GM21390 (cell line): ENCODE data around the gene STK16.

Source experiments
- ATAC-seq: cut with Tn5 transposase; IDR thresholded peaks from one replicate; pipeline ENCODE4 v1.9.1; 2021; ENCODE audit not compliant: unreplicated experiment

Gene STK16

GRCh38 chr2:219268294-219268693 lies 23.0 kb downstream of the STK16 start:
- no peak for ATAC-seq

GRCh38 chr2:219269362-219270054 lies 24.2 kb downstream of the STK16 start:
- no peak for ATAC-seq

GRCh38 chr2:219270055-219270372 lies 24.7 kb downstream of the STK16 start:
- ATAC-seq: no peak

GRCh38 chr2:219271021-219271420 lies 25.7 kb downstream of the STK16 start:
- ATAC-seq: no peak

GRCh38 chr2:219272356-219272755 lies 27.1 kb downstream of the STK16 start:
- ATAC-seq: no peak

- ATAC-seq: no peak
These were observed 27.7 kb downstream of the STK16 start for GRCh38 chr2:219272995-219273394.

- no peak for ATAC-seq
These were observed 28.7 kb downstream of the STK16 start for GRCh38 chr2:219273937-219274336.

- ATAC-seq: no peak
These were observed 29.2 kb downstream of the STK16 start for GRCh38 chr2:219274361-219274921.

- ATAC-seq: no peak
These were observed 32.7 kb downstream of the STK16 start for GRCh38 chr2:219277703-219278654.

- ATAC-seq: no peak
These were observed 33.4 kb downstream of the STK16 start for GRCh38 chr2:219278655-219279150.

- peak; percentile 86 for ATAC-seq
These were observed 34.1 kb downstream of the STK16 start, which contains the start of gene DNAJB2 for GRCh38 chr2:219279151-219279915. DNAJB2 (plus strand) TSS chr2:219279366; CDS start chr2:219279834, 468 bp downstream.

GRCh38 chr2:219279916-219280516 lies 34.7 kb downstream of the STK16 start:
- no peak for ATAC-seq

GRCh38 chr2:219280651-219281050 lies 35.4 kb downstream of the STK16 start:
- ATAC-seq: no peak

GRCh38 chr2:219281588-219281987 lies 36.3 kb downstream of the STK16 start:
- ATAC-seq: no peak

- ATAC-seq: no peak
These were observed 37.1 kb downstream of the STK16 start for GRCh38 chr2:219282375-219282774.

- no peak for ATAC-seq
These were observed 37.8 kb downstream of the STK16 start for GRCh38 chr2:219282943-219283581.

GRCh38 chr2:219284501-219285372 lies 39.5 kb downstream of the STK16 start:
- ATAC-seq: no peak

- ATAC-seq: no peak
These were observed 40.1 kb downstream of the STK16 start for GRCh38 chr2:219285373-219285735.

- no peak for ATAC-seq
These were observed 40.7 kb downstream of the STK16 start for GRCh38 chr2:219285894-219286425.
